ENCODE results near the gene MYMX. TPM values are rescaled to one million over a fixed set of nuclear protein-coding genes. Genes with fewer than 3 reads are reported as not detected.

MYMX gene
- total RNA-seq, 1 experiment from 2014 or later = not detected

DNA sequence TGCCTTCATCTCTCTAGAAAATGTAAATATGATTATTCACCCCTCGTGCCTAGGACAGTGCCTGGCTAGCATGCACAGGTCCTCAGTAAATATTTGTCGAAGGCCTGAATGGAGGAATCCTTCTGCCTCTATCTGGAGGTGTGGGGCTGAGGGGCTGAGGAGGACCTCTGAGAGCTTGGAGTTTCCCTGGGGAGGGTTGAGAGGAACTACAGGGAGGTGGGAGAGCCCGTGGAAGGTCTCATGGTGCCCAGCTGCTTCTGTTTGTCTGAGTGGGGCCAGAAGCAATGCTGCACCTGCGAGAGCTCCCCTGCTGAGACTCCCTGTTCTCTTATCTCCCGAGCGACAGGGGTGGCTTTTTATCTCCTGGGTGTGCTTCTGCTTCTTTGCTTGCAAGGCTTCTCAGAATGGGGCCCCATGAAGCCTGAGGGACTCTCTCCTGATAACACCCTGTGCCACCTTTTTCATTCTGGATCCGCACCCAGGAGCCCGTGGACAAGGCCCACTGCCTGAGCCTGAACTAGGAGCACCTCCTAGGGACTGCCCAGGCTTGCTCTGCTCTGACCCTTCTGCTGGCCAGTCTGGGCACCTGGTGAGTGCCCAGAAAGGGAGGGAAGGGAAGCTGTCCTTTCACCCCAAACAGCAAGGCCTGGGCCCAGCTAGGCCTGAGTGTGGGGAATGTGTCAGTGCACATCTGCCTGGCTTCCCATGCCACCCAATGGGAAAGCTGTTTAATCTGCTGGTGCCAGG lies 9.0 kb downstream of the MYMX start:
- CTCF ChIA-PET = interaction anchor here (0.5 to 2.7 kb wide), 3 partner anchors 8 to 22 kb away, joined by 3 to 12 read pairs (median 7); no protein-coding TSS in a partner anchor
- BruUV-seq (replicated peaks) = no TSS peak
- Mint-ChIP-seq H3K4me1 (ENCODE audit: low read depth, unreplicated experiment) (peaks cover 53% of the 10 kb centered on the region), H3K27ac (ENCODE audit: unreplicated experiment) (no peak overlapping the region), H3K4me3 (ENCODE audit: low read depth, unreplicated experiment) (no peak overlapping the region), H3K36me3 (ENCODE audit: insufficient read depth, unreplicated experiment) (peaks cover 34% of the 10 kb centered on the region), H3K27me3 (ENCODE audit: unreplicated experiment) (no peaks in the 10 kb centered on the region), H3K9me3 (ENCODE audit: low read depth, unreplicated experiment) (no peaks in the 10 kb centered on the region)
- no peak for DNase-seq
- intact Hi-C loops (cut with micrococcal nuclease; ENCODE audit: unreplicated experiment) = no loop called here
- no peak for TF ChIP-seq CTCF (IDR thresholded peaks at IDR 0.05; ENCODE audit: unreplicated experiment)

- Mint-ChIP-seq H3K4me1 (ENCODE audit: low read depth, unreplicated experiment) (peaks cover 45% of the 10 kb centered on the region), H3K27me3 (ENCODE audit: unreplicated experiment) (no peaks in the 10 kb centered on the region), H3K9me3 (ENCODE audit: low read depth, unreplicated experiment) (no peaks in the 10 kb centered on the region), H3K36me3 (ENCODE audit: insufficient read depth, unreplicated experiment) (peaks cover 28% of the 10 kb centered on the region), H3K4me3 (ENCODE audit: low read depth, unreplicated experiment) (no peak overlapping the region), H3K27ac (ENCODE audit: unreplicated experiment) (no peak overlapping the region)
- intact Hi-C loops (cut with micrococcal nuclease; ENCODE audit: unreplicated experiment) = no loop called here
- TF ChIP-seq CTCF (IDR thresholded peaks at IDR 0.05; ENCODE audit: unreplicated experiment) = no peak
- DNase-seq = no peak
- CTCF ChIA-PET = interaction anchor here (1.9 kb wide), 1 partner anchor 11 kb away, joined by 5 read pairs; no protein-coding TSS in a partner anchor
- BruUV-seq (replicated peaks) = no TSS peak
These were observed 9.8 kb downstream of the MYMX start for GRCh38 chr6:44226368-44227147.

DNA sequence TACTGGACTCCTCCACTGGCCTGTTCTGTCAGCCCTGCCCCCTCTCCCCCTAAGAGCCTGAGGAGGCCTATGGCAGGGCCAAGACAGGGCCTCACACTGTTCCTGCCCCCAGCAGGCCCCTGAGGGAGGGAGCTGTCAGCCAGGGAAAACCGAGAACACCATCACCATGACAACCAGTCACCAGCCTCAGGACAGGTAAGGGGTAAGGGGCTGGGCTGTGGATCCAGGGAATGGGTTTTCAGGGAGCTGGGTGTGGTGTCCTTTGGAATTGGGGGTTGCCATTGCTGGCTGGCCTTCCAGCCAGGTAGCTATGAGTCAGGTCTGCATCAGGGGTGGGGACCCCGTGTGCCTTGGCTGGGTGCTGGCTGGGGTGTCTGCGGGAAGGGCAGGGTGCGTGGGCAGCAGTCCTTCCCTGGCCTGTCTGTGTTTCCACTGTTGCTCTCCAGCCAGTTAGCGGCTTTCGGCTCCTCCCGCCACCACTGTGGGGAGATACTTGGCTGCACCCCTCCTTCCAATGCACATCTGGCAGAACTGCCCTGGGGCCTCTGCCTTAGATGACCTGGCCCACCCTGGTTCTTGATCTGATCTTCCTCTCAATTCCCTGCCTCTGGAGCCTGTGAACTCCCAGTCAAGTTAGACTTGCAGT lies 10.5 kb downstream of the MYMX start:
- TF ChIP-seq CTCF (IDR thresholded peaks at IDR 0.05; ENCODE audit: unreplicated experiment) = no peak
- CTCF ChIA-PET = interaction anchor here (1.1 to 1.9 kb wide), 2 partner anchors 10 to 50 kb away, joined by 3 to 5 read pairs; no protein-coding TSS in a partner anchor
- H3K9me3 Mint-ChIP-seq (ENCODE audit: low read depth, unreplicated experiment) = no peaks in the 10 kb centered on the region
- BruUV-seq (replicated peaks) = no TSS peak
- intact Hi-C loops (cut with micrococcal nuclease; ENCODE audit: unreplicated experiment) = no loop called here
- no peak overlapping the region for H3K4me3 Mint-ChIP-seq (ENCODE audit: low read depth, unreplicated experiment)
- peaks cover 28% of the 10 kb centered on the region for H3K36me3 Mint-ChIP-seq (ENCODE audit: insufficient read depth, unreplicated experiment)
- H3K27me3 Mint-ChIP-seq (ENCODE audit: unreplicated experiment) = no peaks in the 10 kb centered on the region
- no peak overlapping the region for H3K27ac Mint-ChIP-seq (ENCODE audit: unreplicated experiment)
- DNase-seq = no peak
- peaks cover 38% of the 10 kb centered on the region for H3K4me1 Mint-ChIP-seq (ENCODE audit: low read depth, unreplicated experiment)

GRCh38 chr6:44228031-44228430 lies 11.3 kb downstream of the MYMX start:
- H3K27me3 Mint-ChIP-seq (ENCODE audit: unreplicated experiment) = no peaks in the 10 kb centered on the region
- intact Hi-C loops (cut with micrococcal nuclease; ENCODE audit: unreplicated experiment) = no loop called here
- H3K4me1 Mint-ChIP-seq (ENCODE audit: low read depth, unreplicated experiment) = peaks cover 31% of the 10 kb centered on the region
- peaks cover 24% of the 10 kb centered on the region for H3K36me3 Mint-ChIP-seq (ENCODE audit: insufficient read depth, unreplicated experiment)
- H3K27ac Mint-ChIP-seq (ENCODE audit: unreplicated experiment) = no peak overlapping the region
- no peak overlapping the region for H3K4me3 Mint-ChIP-seq (ENCODE audit: low read depth, unreplicated experiment)
- DNase-seq = no peak
- no peak for TF ChIP-seq CTCF (IDR thresholded peaks at IDR 0.05; ENCODE audit: unreplicated experiment)
- H3K9me3 Mint-ChIP-seq (ENCODE audit: low read depth, unreplicated experiment) = no peaks in the 10 kb centered on the region
- no TSS peak for BruUV-seq (replicated peaks)
- CTCF ChIA-PET = interaction anchor here (1.1 to 1.9 kb wide), 2 partner anchors 10 to 51 kb away, joined by 3 to 5 read pairs; no protein-coding TSS in a partner anchor
